H1 (cell line): ENCODE results near the gene ANKS1A. TPM values are rescaled to one million over a fixed set of nuclear protein-coding genes. Genes with fewer than 3 reads are reported as not detected.

Source experiments
- CEBPB ChIP-seq: IDR thresholded peaks from 2 replicates; pipeline ENCODE4 v1.6.1; 2012; ENCODE audit warnings: low read depth, low read length
- SP2 ChIP-seq: IDR thresholded peaks from 2 replicates; pipeline ENCODE4 v1.6.1; 2012; ENCODE audit warnings: mild to moderate bottlenecking, low read length, inconsistent platforms
- SUZ12 ChIP-seq: fragments of 200-600 bp; sonication (generic); IDR thresholded peaks from 2 replicates; pipeline ENCODE4 v1.6.1; 2012; ENCODE audit warnings: mild to moderate bottlenecking, inconsistent platforms, low read length, moderate library complexity, mixed read lengths
- polyA plus RNA-seq, 7 experiments: library from polyadenylated mRNA; depleted of rRNA in 3 of 7; stranded (reverse) in 5 of 7; unstranded in 2 of 7; fragments of >200 nt in 5 of 7; fragments of 200-250 nt in 2 of 7; gene quantifications; 1 replicate in 5 of 7; 2 replicates in 1 of 7; 4 replicates in 1 of 7; pipeline versions ENCODE4 v1.2.1 to v1.2.3, GENCODE V29; 2011 to 2013; ENCODE audit warnings: missing spikeins in 2 of 7, mixed read lengths in 2 of 7
- total RNA-seq: library from RNA; stranded (reverse); fragmentation: NEBNext Ultra II Directional; extraction: Animal tissue kit (Norgen Biotek cat#: 25700); gene quantifications from 2 replicates; pipeline ENCODE4 v1.2.1, GENCODE V29; 2021
- TF ChIP-seq, protein P1 (sequence below): fragments of 300-600 bp; sonication (generic); IDR thresholded peaks from 2 replicates; pipeline ENCODE4 v1.7.1; 2012; ENCODE audit warnings: low read length, moderate library complexity, mild to moderate bottlenecking, inconsistent platforms; ENCODE audit not compliant: insufficient replicate concordance

Gene ANKS1A
- total and polyA plus RNA-seq, 2 of the 8 experiments (the other 6 are each of a cell fraction or from before 2014, with no cell fraction given): 9.8 to 30.9 TPM

DNA sequence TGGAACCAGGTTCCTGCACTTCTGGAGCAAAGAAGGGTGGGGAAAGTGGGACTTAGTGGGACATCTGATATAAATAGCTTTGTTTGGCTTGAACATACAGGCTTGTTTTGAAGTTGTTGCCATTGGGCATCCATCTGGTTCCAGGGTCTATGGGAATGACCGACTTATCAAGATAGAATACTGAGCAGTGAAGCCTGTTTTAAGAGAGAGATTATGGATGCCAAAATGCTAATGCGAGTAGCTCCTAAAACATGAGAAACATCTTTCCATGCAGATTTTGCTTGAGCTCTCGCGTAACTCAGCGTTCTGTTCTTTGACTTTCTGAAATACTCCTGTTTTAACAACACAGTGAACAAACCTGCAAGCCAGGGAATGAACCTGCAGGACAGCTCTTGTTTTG is 98.5 kb downstream of the ANKS1A start (continued):
- TF ChIP-seq, protein P1, sequence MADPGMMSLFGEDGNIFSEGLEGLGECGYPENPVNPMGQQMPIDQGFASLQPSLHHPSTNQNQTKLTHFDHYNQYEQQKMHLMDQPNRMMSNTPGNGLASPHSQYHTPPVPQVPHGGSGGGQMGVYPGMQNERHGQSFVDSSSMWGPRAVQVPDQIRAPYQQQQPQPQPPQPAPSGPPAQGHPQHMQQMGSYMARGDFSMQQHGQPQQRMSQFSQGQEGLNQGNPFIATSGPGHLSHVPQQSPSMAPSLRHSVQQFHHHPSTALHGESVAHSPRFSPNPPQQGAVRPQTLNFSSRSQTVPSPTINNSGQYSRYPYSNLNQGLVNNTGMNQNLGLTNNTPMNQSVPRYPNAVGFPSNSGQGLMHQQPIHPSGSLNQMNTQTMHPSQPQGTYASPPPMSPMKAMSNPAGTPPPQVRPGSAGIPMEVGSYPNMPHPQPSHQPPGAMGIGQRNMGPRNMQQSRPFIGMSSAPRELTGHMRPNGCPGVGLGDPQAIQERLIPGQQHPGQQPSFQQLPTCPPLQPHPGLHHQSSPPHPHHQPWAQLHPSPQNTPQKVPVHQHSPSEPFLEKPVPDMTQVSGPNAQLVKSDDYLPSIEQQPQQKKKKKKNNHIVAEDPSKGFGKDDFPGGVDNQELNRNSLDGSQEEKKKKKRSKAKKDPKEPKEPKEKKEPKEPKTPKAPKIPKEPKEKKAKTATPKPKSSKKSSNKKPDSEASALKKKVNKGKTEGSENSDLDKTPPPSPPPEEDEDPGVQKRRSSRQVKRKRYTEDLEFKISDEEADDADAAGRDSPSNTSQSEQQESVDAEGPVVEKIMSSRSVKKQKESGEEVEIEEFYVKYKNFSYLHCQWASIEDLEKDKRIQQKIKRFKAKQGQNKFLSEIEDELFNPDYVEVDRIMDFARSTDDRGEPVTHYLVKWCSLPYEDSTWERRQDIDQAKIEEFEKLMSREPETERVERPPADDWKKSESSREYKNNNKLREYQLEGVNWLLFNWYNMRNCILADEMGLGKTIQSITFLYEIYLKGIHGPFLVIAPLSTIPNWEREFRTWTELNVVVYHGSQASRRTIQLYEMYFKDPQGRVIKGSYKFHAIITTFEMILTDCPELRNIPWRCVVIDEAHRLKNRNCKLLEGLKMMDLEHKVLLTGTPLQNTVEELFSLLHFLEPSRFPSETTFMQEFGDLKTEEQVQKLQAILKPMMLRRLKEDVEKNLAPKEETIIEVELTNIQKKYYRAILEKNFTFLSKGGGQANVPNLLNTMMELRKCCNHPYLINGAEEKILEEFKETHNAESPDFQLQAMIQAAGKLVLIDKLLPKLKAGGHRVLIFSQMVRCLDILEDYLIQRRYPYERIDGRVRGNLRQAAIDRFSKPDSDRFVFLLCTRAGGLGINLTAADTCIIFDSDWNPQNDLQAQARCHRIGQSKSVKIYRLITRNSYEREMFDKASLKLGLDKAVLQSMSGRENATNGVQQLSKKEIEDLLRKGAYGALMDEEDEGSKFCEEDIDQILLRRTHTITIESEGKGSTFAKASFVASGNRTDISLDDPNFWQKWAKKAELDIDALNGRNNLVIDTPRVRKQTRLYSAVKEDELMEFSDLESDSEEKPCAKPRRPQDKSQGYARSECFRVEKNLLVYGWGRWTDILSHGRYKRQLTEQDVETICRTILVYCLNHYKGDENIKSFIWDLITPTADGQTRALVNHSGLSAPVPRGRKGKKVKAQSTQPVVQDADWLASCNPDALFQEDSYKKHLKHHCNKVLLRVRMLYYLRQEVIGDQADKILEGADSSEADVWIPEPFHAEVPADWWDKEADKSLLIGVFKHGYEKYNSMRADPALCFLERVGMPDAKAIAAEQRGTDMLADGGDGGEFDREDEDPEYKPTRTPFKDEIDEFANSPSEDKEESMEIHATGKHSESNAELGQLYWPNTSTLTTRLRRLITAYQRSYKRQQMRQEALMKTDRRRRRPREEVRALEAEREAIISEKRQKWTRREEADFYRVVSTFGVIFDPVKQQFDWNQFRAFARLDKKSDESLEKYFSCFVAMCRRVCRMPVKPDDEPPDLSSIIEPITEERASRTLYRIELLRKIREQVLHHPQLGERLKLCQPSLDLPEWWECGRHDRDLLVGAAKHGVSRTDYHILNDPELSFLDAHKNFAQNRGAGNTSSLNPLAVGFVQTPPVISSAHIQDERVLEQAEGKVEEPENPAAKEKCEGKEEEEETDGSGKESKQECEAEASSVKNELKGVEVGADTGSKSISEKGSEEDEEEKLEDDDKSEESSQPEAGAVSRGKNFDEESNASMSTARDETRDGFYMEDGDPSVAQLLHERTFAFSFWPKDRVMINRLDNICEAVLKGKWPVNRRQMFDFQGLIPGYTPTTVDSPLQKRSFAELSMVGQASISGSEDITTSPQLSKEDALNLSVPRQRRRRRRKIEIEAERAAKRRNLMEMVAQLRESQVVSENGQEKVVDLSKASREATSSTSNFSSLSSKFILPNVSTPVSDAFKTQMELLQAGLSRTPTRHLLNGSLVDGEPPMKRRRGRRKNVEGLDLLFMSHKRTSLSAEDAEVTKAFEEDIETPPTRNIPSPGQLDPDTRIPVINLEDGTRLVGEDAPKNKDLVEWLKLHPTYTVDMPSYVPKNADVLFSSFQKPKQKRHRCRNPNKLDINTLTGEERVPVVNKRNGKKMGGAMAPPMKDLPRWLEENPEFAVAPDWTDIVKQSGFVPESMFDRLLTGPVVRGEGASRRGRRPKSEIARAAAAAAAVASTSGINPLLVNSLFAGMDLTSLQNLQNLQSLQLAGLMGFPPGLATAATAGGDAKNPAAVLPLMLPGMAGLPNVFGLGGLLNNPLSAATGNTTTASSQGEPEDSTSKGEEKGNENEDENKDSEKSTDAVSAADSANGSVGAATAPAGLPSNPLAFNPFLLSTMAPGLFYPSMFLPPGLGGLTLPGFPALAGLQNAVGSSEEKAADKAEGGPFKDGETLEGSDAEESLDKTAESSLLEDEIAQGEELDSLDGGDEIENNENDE: no peak
- TF ChIP-seq CEBPB (no peak), SP2 (no peak), SUZ12 (no peak)
